GM23338 (cell line): ENCODE data around the gene TM9SF4. TPM values are rescaled to one million over a fixed set of nuclear protein-coding genes. Genes with fewer than 3 reads are reported as not detected.

Experiments
- ATAC-seq: fragments of 200-7000 bp; cut with Tn5 transposase; 3 replicates; pipeline ENCODE4 v1.9.1; 2020
- DNase-seq: peaks from one replicate; pipeline ENCODE4 v3.0.0-alpha.2; 2015; ENCODE audit warnings: low spot score
- H2AFZ ChIP-seq: fragments of 200-600 bp; sonication (generic); 2 replicates; pipeline ENCODE4 v1.8.0; 2016; ENCODE audit warnings: antibody characterized with exemption, mild to moderate bottlenecking, moderate library complexity
- H3F3A ChIP-seq: fragments of 200-600 bp; sonication (generic); replicated peaks from 2 replicates; pipeline ENCODE4 v1.8.0; 2017; ENCODE audit warnings: antibody characterized with exemption, mixed run types, low read depth
- H3K27ac ChIP-seq: fragments of 200-600 bp; sonication (generic); 2 replicates; pipeline ENCODE4 v1.6.1; 2016; ENCODE audit warnings: low read depth
- H3K27me3 ChIP-seq: fragments of 200-600 bp; sonication (generic); 2 replicates; pipeline ENCODE4 v1.8.0; 2016; ENCODE audit warnings: mild to moderate bottlenecking, mixed run types, moderate library complexity; ENCODE audit not compliant: insufficient read depth
- H3K36me3 ChIP-seq: fragments of 200-600 bp; sonication (generic); 2 replicates; pipeline ENCODE4 v1.8.0; 2016; ENCODE audit warnings: mild to moderate bottlenecking; ENCODE audit not compliant: insufficient read depth
- H3K4me1 ChIP-seq: fragments of 200-600 bp; sonication (generic); 2 replicates; pipeline ENCODE4 v1.8.0; 2016; ENCODE audit warnings: mild to moderate bottlenecking, moderate library complexity; ENCODE audit not compliant: insufficient read depth
- H3K4me2 ChIP-seq: fragments of 200-600 bp; sonication (generic); 2 replicates; pipeline ENCODE4 v1.7.1; 2017; ENCODE audit warnings: mixed run types
- H3K4me3 ChIP-seq: fragments of 200-600 bp; sonication (generic); 2 replicates; pipeline ENCODE4 v1.6.1; 2016; ENCODE audit warnings: mixed run types
- H3K79me2 ChIP-seq: fragments of 200-600 bp; sonication (generic); replicated peaks from 2 replicates; pipeline ENCODE4 v1.8.0; 2017; ENCODE audit warnings: mild to moderate bottlenecking; ENCODE audit not compliant: insufficient read depth
- H3K9me2 ChIP-seq: fragments of 200-600 bp; sonication (generic); 2 replicates; pipeline ENCODE4 v1.8.0; 2017; ENCODE audit not compliant: insufficient read depth
- H4K20me1 ChIP-seq: fragments of 200-600 bp; sonication (generic); replicated peaks from 2 replicates; pipeline ENCODE4 v1.8.0; 2017; ENCODE audit warnings: mild to moderate bottlenecking; ENCODE audit not compliant: insufficient read depth
- H3K27ac Mint-ChIP-seq: 2 replicates; pipeline ENCODE4 v1.8.0; 2020; ENCODE audit warnings: inconsistent platforms, mild to moderate bottlenecking, moderate library complexity, mixed read lengths
- H3K27me3 Mint-ChIP-seq: 3 replicates; pipeline ENCODE4 v1.8.0; 2022; ENCODE audit warnings: low read depth, mild to moderate bottlenecking, moderate library complexity, mixed read lengths, inconsistent platforms; ENCODE audit not compliant: insufficient read depth, poor library complexity
- H3K36me3 Mint-ChIP-seq: 3 replicates; pipeline ENCODE4 v1.8.0; 2021; ENCODE audit warnings: low read depth, mild to moderate bottlenecking, inconsistent platforms, moderate library complexity, mixed read lengths
- H3K4me1 Mint-ChIP-seq: 3 replicates; pipeline ENCODE4 v1.8.0; 2020; ENCODE audit warnings: mild to moderate bottlenecking, inconsistent platforms, mixed read lengths
- H3K4me3 Mint-ChIP-seq: 3 replicates; pipeline ENCODE4 v1.8.0; 2021; ENCODE audit warnings: moderate library complexity, mild to moderate bottlenecking, inconsistent platforms, mixed read lengths
- H3K9me3 Mint-ChIP-seq: 3 replicates; pipeline ENCODE4 v1.8.0; 2020; ENCODE audit warnings: moderate library complexity, mild to moderate bottlenecking, inconsistent platforms, mixed read lengths
- CREB1 ChIP-seq: fragments of 250-450 bp; sonication (Bioruptor Pico); IDR thresholded peaks from 2 replicates; pipeline ENCODE4 v1.5.0; 2020; ENCODE audit warnings: low read depth, mild to moderate bottlenecking, moderate library complexity
- CTCF ChIP-seq, 2 experiments: fragments of 200-600 bp in 1 of 2; sonication (generic) in 1 of 2; conservative IDR thresholded peaks; 2 replicates each; pipeline versions ENCODE4 v1.5.1 to v1.6.1; 2016 to 2017; ENCODE audit warnings: antibody characterized with exemption in 2 of 2, low read depth in 2 of 2, mild to moderate bottlenecking in 2 of 2, moderate library complexity in 1 of 2
- ETS1 ChIP-seq: IDR thresholded peaks from 2 replicates; pipeline ENCODE4 v1.6.1; 2016; ENCODE audit warnings: antibody characterized with exemption
- EZH2 ChIP-seq: fragments of 200-600 bp; sonication (generic); IDR thresholded peaks from one replicate; pipeline ENCODE4 v1.8.0; 2017; ENCODE audit warnings: antibody characterized with exemption, mild to moderate bottlenecking, low read depth; ENCODE audit not compliant: unreplicated experiment
- EZH2phosphoT487 ChIP-seq: fragments of 200-600 bp; sonication (generic); IDR thresholded peaks from one replicate; pipeline ENCODE4 v1.8.1; 2018; ENCODE audit warnings: antibody characterized with exemption; ENCODE audit not compliant: unreplicated experiment
- JUNB ChIP-seq: IDR thresholded peaks from one replicate; pipeline ENCODE4 v1.6.1; 2016; ENCODE audit warnings: antibody characterized with exemption; ENCODE audit not compliant: unreplicated experiment
- NANOG ChIP-seq: IDR thresholded peaks from 2 replicates; pipeline ENCODE4 v1.6.1; 2016; ENCODE audit warnings: antibody characterized with exemption, borderline replicate concordance
- POLR2AphosphoS5 ChIP-seq: IDR thresholded peaks from 2 replicates; pipeline ENCODE4 v1.6.1; 2016; ENCODE audit warnings: antibody characterized with exemption, low read depth
- REST ChIP-seq: IDR thresholded peaks from one replicate; pipeline ENCODE4 v1.6.1; 2018; ENCODE audit warnings: antibody characterized with exemption; ENCODE audit not compliant: unreplicated experiment
- STAT1 ChIP-seq: IDR thresholded peaks from one replicate; pipeline ENCODE4 v1.6.1; 2016; ENCODE audit warnings: antibody characterized with exemption; ENCODE audit not compliant: unreplicated experiment
- ZNF114 ChIP-seq: fragments of 250-450 bp; sonication (Bioruptor Pico); IDR thresholded peaks from 2 replicates; pipeline ENCODE4 v1.5.0; 2020; ENCODE audit warnings: mild to moderate bottlenecking, moderate library complexity
- ZNF331 ChIP-seq: fragments of 250-450 bp; sonication (Bioruptor Pico); IDR thresholded peaks from 2 replicates; pipeline ENCODE4 v1.5.0; 2020; ENCODE audit warnings: low read depth, mild to moderate bottlenecking, moderate library complexity
- ZNF462 ChIP-seq: fragments of 250-450 bp; sonication (Bioruptor Pico); IDR thresholded peaks from 2 replicates; pipeline ENCODE4 v1.5.0; 2020; ENCODE audit warnings: mild to moderate bottlenecking, moderate library complexity
- polyA plus RNA-seq: library from polyadenylated mRNA; unstranded; fragments of >200 nt; fragmentation: Nextera tagmentation; extraction: Ambion mirVana; gene quantifications from 2 replicates; pipeline ENCODE4 v1.2.1, GENCODE V29; 2016
- total RNA-seq: library from RNA; depleted of rRNA; stranded (reverse); fragments of >200 nt; shearing (Covaris generic); gene quantifications from 2 replicates; pipeline ENCODE4 v1.2.3, GENCODE V29; 2014

The TM9SF4 gene
- total and polyA plus RNA-seq, 2 experiments from 2014 or later: 20.4 to 52.6 TPM

GRCh38 chr20:32165836-32166545 lies 56.5 kb downstream of the TM9SF4 start:
- peaks cover 3% of the 10 kb centered on the region for H3K27me3 Mint-ChIP-seq
- H3K4me1 Mint-ChIP-seq: peaks cover 11% of the 10 kb centered on the region
- H3K27me3 ChIP-seq: no peaks in the 10 kb centered on the region
- peaks cover 51% of the 10 kb centered on the region for H3K36me3 Mint-ChIP-seq
- no peak for TF ChIP-seq JUNB
- no peak for TF ChIP-seq ETS1
- TF ChIP-seq ZNF114 (CRISPR knock-in tag): no peak
- TF ChIP-seq REST: no peak
- TF ChIP-seq ZNF462 (CRISPR knock-in tag): no peak
- TF ChIP-seq CREB1 (CRISPR knock-in tag): no peak
- no peak for TF ChIP-seq POLR2AphosphoS5
- TF ChIP-seq STAT1: no peak
- TF ChIP-seq EZH2: no peak
- no peak for TF ChIP-seq EZH2phosphoT487
- no peak for TF ChIP-seq ZNF331 (CRISPR knock-in tag)
- no peak for TF ChIP-seq CTCF (conservative IDR thresholded peaks at IDR 0.05; ENCODE audit: low read depth in 2 of 2)
- TF ChIP-seq NANOG: no peak
- H3F3A ChIP-seq: 0 out of 2 replicates have a peak, but pooled peaks cover 8% of the 10 kb centered on the region
- peaks cover 24% of the 10 kb centered on the region for H3K36me3 ChIP-seq
- H3K9me3 Mint-ChIP-seq: no peaks in the 10 kb centered on the region
- ATAC-seq: no peak
- H3K4me3 Mint-ChIP-seq: no peak overlapping the region
- no peak overlapping the region for H3K4me2 ChIP-seq
- no peak overlapping the region for H3K4me3 ChIP-seq
- H3K79me2 ChIP-seq: no peaks in the 10 kb centered on the region
- DNase-seq: no peak
- no peak overlapping the region for H3K27ac ChIP-seq
- H4K20me1 ChIP-seq: peaks cover 14% of the 10 kb centered on the region; the same call in 1 of the 2 replicates
- peaks cover 5% of the 10 kb centered on the region; the same call in 1 of the 2 replicates for H3K4me1 ChIP-seq
- H2AFZ ChIP-seq: no peak overlapping the region
- no peak overlapping the region for H3K27ac Mint-ChIP-seq
- no peaks in the 10 kb centered on the region for H3K9me2 ChIP-seq
